ENCODE data around the gene LARP1. TPM values are rescaled to one million over a fixed set of nuclear protein-coding genes. Genes with fewer than 3 reads are reported as not detected.

The LARP1 gene
- total RNA-seq, 6 donors from 2014 or later = 107 to 154 (median 129) TPM

GRCh38 chr5:154766558-154767281, 11.5 kb downstream of the LARP1 start:
- DNase-seq (no peak), ATAC-seq (ENCODE audit: low FRiP score in 2 of 2) (no peak)
- Histone ChIP-seq H3K4me3 (no peak overlapping the region), H3K36me3 (no peaks in the 10 kb centered on the region), H3K9me3 (no peaks in the 10 kb centered on the region), H3K27ac (peak overlapping the region in 1 of 4 donors; percentile 1), H3K4me1 (peaks cover 45 to 76% (median 55%) of the 10 kb centered on the region in 4 donors), H3K27me3 (no peaks in the 10 kb centered on the region)
- TF ChIP-seq EP300 (IDR thresholded peaks at IDR 0.05) = no peak
- TF ChIP-seq CTCF (IDR thresholded peaks at IDR 0.05) = no peak
- TF ChIP-seq POLR2AphosphoS5 (IDR thresholded peaks at IDR 0.05) = no peak
- TF ChIP-seq POLR2A (IDR thresholded peaks at IDR 0.05) = no peak
- 84 to 88% methylated on average over 2 to 3 of the region's 3 CpGs for WGBS, 2 donors

GRCh38 chr5:154767576-154767975, 12.4 kb downstream of the LARP1 start:
- Histone ChIP-seq H3K27me3 (no peaks in the 10 kb centered on the region), H3K4me3 (no peak overlapping the region), H3K4me1 (peaks cover 42 to 69% (median 52%) of the 10 kb centered on the region in 4 donors), H3K36me3 (no peaks in the 10 kb centered on the region), H3K9me3 (no peaks in the 10 kb centered on the region), H3K27ac (no peak overlapping the region)
- no peak for ATAC-seq (ENCODE audit: low FRiP score in 2 of 2)
- TF ChIP-seq EP300 (IDR thresholded peaks at IDR 0.05) (no peak), POLR2A (IDR thresholded peaks at IDR 0.05) (no peak), POLR2AphosphoS5 (IDR thresholded peaks at IDR 0.05) (no peak), CTCF (IDR thresholded peaks at IDR 0.05) (no peak)
- WGBS, 2 donors = 40% methylated on average over 2 of the region's 2 CpGs
- DNase-seq = no peak

GRCh38 chr5:154768207-154768606, 13.0 kb downstream of the LARP1 start:
- WGBS, 2 donors = 90 to 97% methylated on average over 2 of the region's 2 CpGs
- TF ChIP-seq POLR2A (IDR thresholded peaks at IDR 0.05) (no peak), POLR2AphosphoS5 (IDR thresholded peaks at IDR 0.05) (no peak), EP300 (IDR thresholded peaks at IDR 0.05) (no peak), CTCF (IDR thresholded peaks at IDR 0.05) (no peak)

GRCh38 chr5:154770111-154770510, 14.9 kb downstream of the LARP1 start:
- ATAC-seq (ENCODE audit: low FRiP score in 2 of 2) = no peak
- 44 to 57% methylated on average over 2 of the region's 2 CpGs for WGBS, 2 donors
- Histone ChIP-seq H3K4me1 (peaks cover 44 to 80% (median 61%) of the 10 kb centered on the region in 4 donors), H3K9me3 (no peaks in the 10 kb centered on the region), H3K4me3 (no peak overlapping the region), H3K27ac (peak overlapping the region in 2 of 4 donors; percentile 30 to 33), H3K27me3 (no peaks in the 10 kb centered on the region), H3K36me3 (no peaks in the 10 kb centered on the region)
- TF ChIP-seq POLR2AphosphoS5 (IDR thresholded peaks at IDR 0.05) = no peak
- TF ChIP-seq POLR2A (IDR thresholded peaks at IDR 0.05) = no peak
- TF ChIP-seq EP300 (IDR thresholded peaks at IDR 0.05) = no peak
- no peak for TF ChIP-seq CTCF (IDR thresholded peaks at IDR 0.05)
- DNase-seq = no peak

More at GRCh38 chr5:154768207-154768606, 13.0 kb downstream of the LARP1 start:
- Histone ChIP-seq H3K36me3 (no peaks in the 10 kb centered on the region), H3K4me1 (peaks cover 44 to 68% (median 53%) of the 10 kb centered on the region in 4 donors), H3K9me3 (no peaks in the 10 kb centered on the region), H3K4me3 (no peak overlapping the region), H3K27me3 (no peaks in the 10 kb centered on the region), H3K27ac (no peak overlapping the region)
- ATAC-seq (ENCODE audit: low FRiP score in 2 of 2) (no peak), DNase-seq (no peak)

Data from upper lobe of left lung (tissue), 6 donors.